ENCODE data around the gene OSGIN1. TPM values are rescaled to one million over a fixed set of nuclear protein-coding genes. Genes with fewer than 3 reads are reported as not detected.

OSGIN1 gene
- total RNA-seq, 2 experiments from 2014 or later: 2.1 to 2.6 TPM

- CTCF ChIA-PET: no interaction called here
- intact Hi-C loops (cut with DNase I, micrococcal nuclease): no loop called here
Observed at GRCh38 chr16:83930730-83931500, 22.1 kb upstream of the OSGIN1 start.

GRCh38 chr16:83931556-83931955 is 21.5 kb upstream of the OSGIN1 start:
- ChIA-PET POLR2A (no interaction called here), CTCF (no interaction called here)

More at GRCh38 chr16:83930730-83931500, 22.1 kb upstream of the OSGIN1 start:
- TF ChIP-seq, protein P1, sequence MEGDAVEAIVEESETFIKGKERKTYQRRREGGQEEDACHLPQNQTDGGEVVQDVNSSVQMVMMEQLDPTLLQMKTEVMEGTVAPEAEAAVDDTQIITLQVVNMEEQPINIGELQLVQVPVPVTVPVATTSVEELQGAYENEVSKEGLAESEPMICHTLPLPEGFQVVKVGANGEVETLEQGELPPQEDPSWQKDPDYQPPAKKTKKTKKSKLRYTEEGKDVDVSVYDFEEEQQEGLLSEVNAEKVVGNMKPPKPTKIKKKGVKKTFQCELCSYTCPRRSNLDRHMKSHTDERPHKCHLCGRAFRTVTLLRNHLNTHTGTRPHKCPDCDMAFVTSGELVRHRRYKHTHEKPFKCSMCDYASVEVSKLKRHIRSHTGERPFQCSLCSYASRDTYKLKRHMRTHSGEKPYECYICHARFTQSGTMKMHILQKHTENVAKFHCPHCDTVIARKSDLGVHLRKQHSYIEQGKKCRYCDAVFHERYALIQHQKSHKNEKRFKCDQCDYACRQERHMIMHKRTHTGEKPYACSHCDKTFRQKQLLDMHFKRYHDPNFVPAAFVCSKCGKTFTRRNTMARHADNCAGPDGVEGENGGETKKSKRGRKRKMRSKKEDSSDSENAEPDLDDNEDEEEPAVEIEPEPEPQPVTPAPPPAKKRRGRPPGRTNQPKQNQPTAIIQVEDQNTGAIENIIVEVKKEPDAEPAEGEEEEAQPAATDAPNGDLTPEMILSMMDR (IDR thresholded peaks at IDR 0.05): no peak
- Mint-ChIP-seq H3K27ac (no peak overlapping the region), H3K27me3 (no peaks in the 10 kb centered on the region), H3K36me3 (ENCODE audit: low read depth) (no peaks in the 10 kb centered on the region), H3K4me3 (no peak overlapping the region), H3K4me1 (ENCODE audit: low read depth) (peaks cover 3% of the 10 kb centered on the region), H3K9me3 (no peaks in the 10 kb centered on the region)
- Histone ChIP-seq H3K4me3 (ENCODE audit: low read length) (no peak overlapping the region), H3K9me3 (ENCODE audit: control insufficient read depth in 1 of 2, insufficient read depth in 1 of 2, low read length in 2 of 2) (no peaks in the 10 kb centered on the region), H3K4me1 (ENCODE audit: insufficient read depth, low read length) (peaks cover 3% of the 10 kb centered on the region), H3K27me3 (ENCODE audit: control insufficient read depth in 1 of 2, insufficient read depth in 2 of 2, low read length in 2 of 2) (no peaks in the 10 kb centered on the region), H3K27ac (ENCODE audit: low read depth in 1 of 2, low read length in 2 of 2) (no peak overlapping the region), H3K36me3 (ENCODE audit: insufficient read depth, low read length) (no peaks in the 10 kb centered on the region)
- ATAC-seq (ENCODE audit: poor library complexity) (no peak), DNase-seq (no peak)
- POLR2A ChIA-PET: no interaction called here

DNA sequence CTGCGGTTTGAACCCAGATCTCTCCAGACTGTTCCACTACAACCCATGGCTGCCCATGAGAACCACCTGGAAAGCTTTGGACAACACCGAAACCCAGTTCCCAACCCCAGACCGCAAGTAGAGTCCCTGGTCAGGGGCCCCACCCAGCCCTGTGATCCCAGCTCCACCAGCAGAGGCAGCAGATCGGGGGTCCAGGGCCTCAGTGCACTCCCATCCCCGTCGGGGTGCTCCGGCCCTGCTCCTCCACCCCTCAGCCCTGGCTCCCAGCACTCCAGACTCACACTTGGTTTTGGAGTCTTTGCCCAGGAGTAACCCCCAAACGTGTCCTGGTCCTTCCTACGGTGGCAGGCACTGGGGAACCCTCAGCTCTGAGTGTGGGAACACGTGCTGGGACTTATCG is 20.7 kb upstream of the OSGIN1 start:
- no peaks in the 10 kb centered on the region for H3K4me1 Mint-ChIP-seq (ENCODE audit: low read depth)
- TF ChIP-seq, protein P1 (IDR thresholded peaks at IDR 0.05): no peak
- Histone ChIP-seq H3K4me1 (ENCODE audit: insufficient read depth, low read length) (no peaks in the 10 kb centered on the region), H3K4me3 (ENCODE audit: low read length) (no peak overlapping the region), H3K27ac (ENCODE audit: low read depth in 1 of 2, low read length in 2 of 2) (no peak overlapping the region), H3K9me3 (ENCODE audit: control insufficient read depth in 1 of 2, insufficient read depth in 1 of 2, low read length in 2 of 2) (no peaks in the 10 kb centered on the region), H3K27me3 (ENCODE audit: control insufficient read depth in 1 of 2, insufficient read depth in 2 of 2, low read length in 2 of 2) (no peaks in the 10 kb centered on the region), H3K36me3 (ENCODE audit: insufficient read depth, low read length) (no peaks in the 10 kb centered on the region)
- DNase-seq: no peak
- peaks cover 3% of the 10 kb centered on the region for H3K36me3 Mint-ChIP-seq (ENCODE audit: low read depth)
- ChIA-PET POLR2A (no interaction called here), CTCF (no interaction called here)
- no peaks in the 10 kb centered on the region for H3K9me3 Mint-ChIP-seq
- H3K4me3 Mint-ChIP-seq: no peak overlapping the region
- intact Hi-C loops (cut with DNase I, micrococcal nuclease): no loop called here
- no peaks in the 10 kb centered on the region for H3K27me3 Mint-ChIP-seq
- no peak overlapping the region for H3K27ac Mint-ChIP-seq
- ATAC-seq (ENCODE audit: poor library complexity): no peak

More at GRCh38 chr16:83931556-83931955, 21.5 kb upstream of the OSGIN1 start:
- Mint-ChIP-seq H3K4me3 (no peak overlapping the region), H3K27me3 (no peaks in the 10 kb centered on the region), H3K9me3 (no peaks in the 10 kb centered on the region), H3K27ac (no peak overlapping the region), H3K36me3 (ENCODE audit: low read depth) (no peaks in the 10 kb centered on the region), H3K4me1 (ENCODE audit: low read depth) (peaks cover 2% of the 10 kb centered on the region)
- H3K36me3 ChIP-seq (ENCODE audit: insufficient read depth, low read length): no peaks in the 10 kb centered on the region
- H3K27me3 ChIP-seq (ENCODE audit: control insufficient read depth in 1 of 2, insufficient read depth in 2 of 2, low read length in 2 of 2): no peaks in the 10 kb centered on the region
- no peak overlapping the region for H3K4me3 ChIP-seq (ENCODE audit: low read length)
- TF ChIP-seq, protein P1 (IDR thresholded peaks at IDR 0.05): no peak
- intact Hi-C loops (cut with DNase I, micrococcal nuclease): no loop called here
- H3K27ac ChIP-seq (ENCODE audit: low read depth in 1 of 2, low read length in 2 of 2): no peak overlapping the region
- ATAC-seq (ENCODE audit: poor library complexity) (no peak), DNase-seq (no peak)
- H3K4me1 ChIP-seq (ENCODE audit: insufficient read depth, low read length): peaks cover under 1% of the 10 kb centered on the region
- H3K9me3 ChIP-seq (ENCODE audit: control insufficient read depth in 1 of 2, insufficient read depth in 1 of 2, low read length in 2 of 2): no peaks in the 10 kb centered on the region
